ENCODE results near the gene RINL.

Gene RINL

DNA sequence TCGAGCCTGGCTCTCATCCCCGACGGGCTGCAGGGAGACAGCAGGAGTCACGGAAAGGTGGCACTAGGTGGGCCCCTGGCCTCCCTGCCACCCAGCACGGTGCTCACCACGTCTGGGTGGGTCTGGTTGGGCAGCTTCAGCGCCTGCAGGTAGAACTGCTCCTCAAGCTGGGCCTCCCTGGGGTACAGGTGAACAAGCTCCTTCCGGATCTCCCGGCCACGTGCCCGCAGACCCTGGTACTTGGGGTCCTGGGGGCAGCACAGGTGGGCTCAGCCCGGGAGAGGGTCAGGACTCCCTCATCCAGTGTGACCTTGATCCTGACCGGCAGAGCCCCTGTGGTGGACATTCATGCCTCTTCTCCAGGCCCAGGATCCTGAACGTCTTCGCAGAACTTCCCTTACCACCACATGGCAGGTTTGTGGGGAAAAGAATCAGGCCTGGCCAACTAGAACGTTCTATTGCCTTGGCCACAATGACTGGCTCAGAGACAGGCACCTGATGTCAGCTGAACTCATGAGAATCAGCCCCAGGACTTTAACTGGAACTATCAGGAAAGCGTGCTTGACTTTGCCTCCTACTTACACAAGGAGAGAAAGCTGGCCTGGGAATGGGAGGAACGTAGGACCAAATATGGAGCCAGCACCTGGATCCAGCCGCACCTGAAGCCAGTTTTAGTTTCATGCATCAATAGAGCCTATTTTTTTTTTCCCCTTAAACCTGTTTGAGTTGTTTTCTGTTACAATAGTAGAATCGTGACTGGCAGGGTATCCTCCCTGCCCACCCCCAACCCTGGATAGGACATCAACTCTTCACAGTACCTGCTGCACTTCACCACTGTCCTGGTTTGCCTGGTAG lies 43.6 kb upstream of the RINL start:
- TF ChIP-seq EZH2 (IDR thresholded peaks at IDR 0.05; ENCODE audit: borderline replicate concordance, low read length), result no peak
- TF ChIP-seq, protein P1, sequence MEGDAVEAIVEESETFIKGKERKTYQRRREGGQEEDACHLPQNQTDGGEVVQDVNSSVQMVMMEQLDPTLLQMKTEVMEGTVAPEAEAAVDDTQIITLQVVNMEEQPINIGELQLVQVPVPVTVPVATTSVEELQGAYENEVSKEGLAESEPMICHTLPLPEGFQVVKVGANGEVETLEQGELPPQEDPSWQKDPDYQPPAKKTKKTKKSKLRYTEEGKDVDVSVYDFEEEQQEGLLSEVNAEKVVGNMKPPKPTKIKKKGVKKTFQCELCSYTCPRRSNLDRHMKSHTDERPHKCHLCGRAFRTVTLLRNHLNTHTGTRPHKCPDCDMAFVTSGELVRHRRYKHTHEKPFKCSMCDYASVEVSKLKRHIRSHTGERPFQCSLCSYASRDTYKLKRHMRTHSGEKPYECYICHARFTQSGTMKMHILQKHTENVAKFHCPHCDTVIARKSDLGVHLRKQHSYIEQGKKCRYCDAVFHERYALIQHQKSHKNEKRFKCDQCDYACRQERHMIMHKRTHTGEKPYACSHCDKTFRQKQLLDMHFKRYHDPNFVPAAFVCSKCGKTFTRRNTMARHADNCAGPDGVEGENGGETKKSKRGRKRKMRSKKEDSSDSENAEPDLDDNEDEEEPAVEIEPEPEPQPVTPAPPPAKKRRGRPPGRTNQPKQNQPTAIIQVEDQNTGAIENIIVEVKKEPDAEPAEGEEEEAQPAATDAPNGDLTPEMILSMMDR (IDR thresholded peaks at IDR 0.05; ENCODE audit: low read length), result no peak
- Histone ChIP-seq H3K4me2 (ENCODE audit: low read length) (no peak overlapping the region), H3K9ac (ENCODE audit: low read length) (no peak overlapping the region), H3K4me1 (ENCODE audit: insufficient read depth, low read length, severe bottlenecking) (no peaks in the 10 kb centered on the region), H3K27ac (ENCODE audit: low read depth, low read length, poor library complexity, severe bottlenecking) (no peak overlapping the region), H3K9me2 (ENCODE audit: low read depth, low read length) (no peaks in the 10 kb centered on the region), H3K36me3 (ENCODE audit: insufficient read depth, low read length) (peaks cover 42% of the 10 kb centered on the region), H2AFZ (ENCODE audit: low read length) (no peak overlapping the region), H3K79me2 (ENCODE audit: insufficient read depth, low read length) (no peaks in the 10 kb centered on the region), H3F3A (ENCODE audit: insufficient read depth, low read length) (no peaks in the 10 kb centered on the region), H4K20me1 (ENCODE audit: insufficient read depth, low read length) (no peaks in the 10 kb centered on the region), H3K9me3 (ENCODE audit: low read length) (no peaks in the 10 kb centered on the region), H3K4me3 (ENCODE audit: low read depth, low read length, poor library complexity, severe bottlenecking) (no peak overlapping the region), H3K27me3 (ENCODE audit: insufficient read depth, low read length) (no peaks in the 10 kb centered on the region)

DNA sequence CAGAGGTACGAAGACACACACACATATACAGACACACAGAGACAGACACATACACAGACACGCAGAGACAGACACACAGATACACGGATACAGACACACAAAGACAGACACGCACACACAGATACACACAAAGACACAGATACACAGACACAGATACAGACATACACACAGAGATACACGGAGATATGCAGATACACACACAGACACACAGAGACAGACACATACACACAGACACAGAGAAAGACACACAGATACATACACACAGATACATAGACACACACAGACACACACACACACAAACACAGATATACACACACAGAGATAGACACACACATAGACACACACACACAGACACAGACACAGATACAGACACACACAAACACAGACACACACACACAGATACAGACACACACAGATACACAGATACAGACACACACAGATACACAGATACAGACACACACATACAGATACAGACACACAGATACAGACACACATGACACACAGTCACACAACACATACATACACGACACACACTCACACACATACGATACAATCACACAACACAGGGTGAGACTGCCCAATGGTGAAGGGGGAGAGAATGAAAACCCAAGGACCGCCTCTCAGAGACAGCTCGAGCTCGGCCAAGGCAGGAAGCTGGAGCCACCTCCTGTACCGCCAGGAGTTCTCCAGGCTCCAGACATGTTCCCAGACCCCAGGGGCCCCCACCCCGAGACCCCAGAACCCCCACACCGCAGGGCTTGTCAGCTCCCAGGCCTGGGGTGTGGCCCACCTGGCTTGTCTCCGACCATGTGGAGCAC lies 42.7 kb upstream of the RINL start:
- no peaks in the 10 kb centered on the region for H3K9me2 ChIP-seq (ENCODE audit: low read depth, low read length)
- H3K4me2 ChIP-seq (ENCODE audit: low read length), result no peak overlapping the region
- H3K27ac ChIP-seq (ENCODE audit: low read depth, low read length, poor library complexity, severe bottlenecking), result no peak overlapping the region
- no peaks in the 10 kb centered on the region for H3K9me3 ChIP-seq (ENCODE audit: low read length)
- no peaks in the 10 kb centered on the region for H3K79me2 ChIP-seq (ENCODE audit: insufficient read depth, low read length)
- no peak overlapping the region for H2AFZ ChIP-seq (ENCODE audit: low read length)
- H3K36me3 ChIP-seq (ENCODE audit: insufficient read depth, low read length), result peaks cover 35% of the 10 kb centered on the region
- H3K9ac ChIP-seq (ENCODE audit: low read length), result no peak overlapping the region
- H3K4me3 ChIP-seq (ENCODE audit: low read depth, low read length, poor library complexity, severe bottlenecking), result no peak overlapping the region
- no peaks in the 10 kb centered on the region for H3K4me1 ChIP-seq (ENCODE audit: insufficient read depth, low read length, severe bottlenecking)
- TF ChIP-seq EZH2 (IDR thresholded peaks at IDR 0.05; ENCODE audit: borderline replicate concordance, low read length), result no peak
- no peaks in the 10 kb centered on the region for H3K27me3 ChIP-seq (ENCODE audit: insufficient read depth, low read length)
- H4K20me1 ChIP-seq (ENCODE audit: insufficient read depth, low read length), result no peaks in the 10 kb centered on the region
- H3F3A ChIP-seq (ENCODE audit: insufficient read depth, low read length), result no peaks in the 10 kb centered on the region

DNA sequence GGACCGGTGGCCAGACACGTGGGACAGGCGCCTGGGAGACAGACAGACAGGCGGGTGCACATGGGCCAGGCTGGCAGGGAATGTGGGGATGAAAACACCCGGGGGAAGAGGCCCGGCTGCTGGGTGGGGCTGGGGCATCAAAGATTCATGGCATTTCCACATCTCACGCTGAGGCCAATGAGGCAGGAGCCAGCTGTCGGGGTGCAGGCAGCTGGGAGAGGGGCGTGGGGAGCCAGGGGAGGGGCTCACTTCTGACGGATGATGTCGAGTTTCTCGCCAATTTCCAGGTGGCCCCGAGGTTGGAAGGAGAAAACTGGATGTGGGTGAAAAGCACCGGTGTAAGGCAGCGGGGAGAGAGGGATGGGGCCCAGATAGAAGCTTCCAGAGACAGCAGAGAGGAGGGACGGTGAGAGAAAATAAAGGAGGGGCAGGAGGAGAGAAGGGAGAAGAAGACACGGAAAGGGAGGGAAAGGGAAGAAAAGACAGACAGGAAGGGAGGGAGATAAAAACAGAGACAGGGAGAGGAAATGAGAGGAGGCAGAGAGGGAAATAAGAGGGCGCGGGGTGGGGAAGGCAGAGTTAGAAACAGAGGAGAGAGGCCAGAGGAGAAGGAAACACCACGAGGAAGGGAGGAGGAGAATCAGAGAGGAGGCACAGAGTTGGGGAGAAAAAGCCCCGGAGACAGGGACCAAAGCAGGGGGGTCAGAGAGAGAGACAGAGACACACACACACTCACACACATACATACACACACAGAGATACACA lies 41.9 kb upstream of the RINL start:
- Histone ChIP-seq H3K4me1 (ENCODE audit: insufficient read depth, low read length, severe bottlenecking) (no peaks in the 10 kb centered on the region), H3K36me3 (ENCODE audit: insufficient read depth, low read length) (peaks cover 27% of the 10 kb centered on the region), H3K27me3 (ENCODE audit: insufficient read depth, low read length) (no peaks in the 10 kb centered on the region), H3F3A (ENCODE audit: insufficient read depth, low read length) (no peaks in the 10 kb centered on the region), H3K9ac (ENCODE audit: low read length) (no peak overlapping the region), H3K79me2 (ENCODE audit: insufficient read depth, low read length) (no peaks in the 10 kb centered on the region), H3K9me2 (ENCODE audit: low read depth, low read length) (no peaks in the 10 kb centered on the region), H3K27ac (ENCODE audit: low read depth, low read length, poor library complexity, severe bottlenecking) (no peak overlapping the region), H4K20me1 (ENCODE audit: insufficient read depth, low read length) (no peaks in the 10 kb centered on the region), H3K9me3 (ENCODE audit: low read length) (no peaks in the 10 kb centered on the region), H2AFZ (ENCODE audit: low read length) (no peak overlapping the region), H3K4me2 (ENCODE audit: low read length) (no peak overlapping the region), H3K4me3 (ENCODE audit: low read depth, low read length, poor library complexity, severe bottlenecking) (no peak overlapping the region)
- TF ChIP-seq, protein P1 (IDR thresholded peaks at IDR 0.05; ENCODE audit: low read length), result no peak

Measured in OCI-LY1 (cell line).